H1 (cell line): Measurements from ENCODE around the gene LMNTD2.

Source experiments
- CTCF ChIP-seq, 3 experiments: IDR thresholded peaks; 1 replicate in 2 of 3; 2 replicates in 1 of 3; pipeline versions ENCODE4 v1.5.1 to v1.6.1; 2011; ENCODE audit warnings: low read length in 3 of 3, mild to moderate bottlenecking in 3 of 3, inconsistent platforms in 2 of 3, low read depth in 1 of 3, moderate library complexity in 1 of 3; ENCODE audit not compliant: insufficient read depth in 1 of 3; ENCODE audit errors: control extremely low read depth in 1 of 3
- EGR1 ChIP-seq: IDR thresholded peaks from 2 replicates; pipeline ENCODE4 v1.6.1; 2011; ENCODE audit warnings: low read depth, low read length, borderline replicate concordance
- EZH2 ChIP-seq: fragments of 200-600 bp; sonication (generic); IDR thresholded peaks from 2 replicates; pipeline ENCODE4 v1.7.1; 2012; ENCODE audit warnings: low read depth, mild to moderate bottlenecking, moderate library complexity, low read length, inconsistent platforms; ENCODE audit not compliant: severe bottlenecking
- KDM1A ChIP-seq: fragments of 200-600, 300-600 bp; sonication (generic); IDR thresholded peaks from 2 replicates; pipeline ENCODE4 v1.7.1; 2016; ENCODE audit warnings: mild to moderate bottlenecking, low read length, borderline replicate concordance
- MAX ChIP-seq: IDR thresholded peaks from 2 replicates; pipeline ENCODE4 v1.6.1; 2012; ENCODE audit warnings: inconsistent platforms
- NRF1 ChIP-seq: IDR thresholded peaks from 2 replicates; pipeline ENCODE4 v1.6.1; 2011; ENCODE audit warnings: mild to moderate bottlenecking, low read depth, low read length, improper control_type of control experiment
- POLR2A ChIP-seq, 2 experiments: IDR thresholded peaks; 1 replicate in 1 of 2; 2 replicates in 1 of 2; pipeline ENCODE4 v1.6.1; 2011; ENCODE audit warnings: low read depth in 2 of 2, low read length in 2 of 2, mild to moderate bottlenecking in 2 of 2; ENCODE audit errors: control extremely low read depth in 1 of 2
- RFX5 ChIP-seq: IDR thresholded peaks from 2 replicates; pipeline ENCODE4 v1.6.1; 2011; ENCODE audit warnings: low read depth, low read length, improper control_type of control experiment, borderline replicate concordance
- SIN3A ChIP-seq, 2 experiments: IDR thresholded peaks in 1 of 2; conservative IDR thresholded peaks in 1 of 2; 2 replicates each; pipeline ENCODE4 v1.6.1; 2011 to 2012; ENCODE audit warnings: low read length in 2 of 2, improper control_type of control experiment in 1 of 2, low read depth in 1 of 2, mild to moderate bottlenecking in 1 of 2
- SUZ12 ChIP-seq: fragments of 200-600 bp; sonication (generic); IDR thresholded peaks from 2 replicates; pipeline ENCODE4 v1.6.1; 2012; ENCODE audit warnings: mild to moderate bottlenecking, inconsistent platforms, low read length, moderate library complexity, mixed read lengths
- TAF1 ChIP-seq: IDR thresholded peaks from 2 replicates; pipeline ENCODE4 v1.6.1; 2011; ENCODE audit warnings: mild to moderate bottlenecking, low read depth, low read length

- TF ChIP-seq CTCF (IDR thresholded peaks at IDR 0.05; ENCODE audit: control extremely low read depth in 1 of 3, insufficient read depth in 1 of 3, low read depth in 1 of 3, low read length in 3 of 3) (no peak), RFX5 (no peak), KDM1A (no peak), MAX (no peak), SIN3A (conservative IDR thresholded peaks at IDR 0.05 in 1 of 2, IDR thresholded peaks at IDR 0.05 in 1 of 2; ENCODE audit: low read depth in 1 of 2, low read length in 2 of 2) (no peak), TAF1 (no peak), EGR1 (no peak), SUZ12 (no peak), NRF1 (no peak), POLR2A (IDR thresholded peaks at IDR 0.05; ENCODE audit: control extremely low read depth in 1 of 2, low read depth in 2 of 2, low read length in 2 of 2) (no peak), EZH2 (no peak)
Observed at GRCh38 chr11:601573-602245, 41.2 kb upstream of the LMNTD2 start.
